GM12872 (cell line): Measurements from ENCODE around the gene PYM1.

Source experiments
- TF ChIP-seq, protein P1 (sequence below): IDR thresholded peaks from 3 replicates; pipeline ENCODE4 v1.5.1; 2011; ENCODE audit warnings: low read depth, mild to moderate bottlenecking, low read length, moderate library complexity; ENCODE audit not compliant: insufficient read depth

PYM1 gene

DNA sequence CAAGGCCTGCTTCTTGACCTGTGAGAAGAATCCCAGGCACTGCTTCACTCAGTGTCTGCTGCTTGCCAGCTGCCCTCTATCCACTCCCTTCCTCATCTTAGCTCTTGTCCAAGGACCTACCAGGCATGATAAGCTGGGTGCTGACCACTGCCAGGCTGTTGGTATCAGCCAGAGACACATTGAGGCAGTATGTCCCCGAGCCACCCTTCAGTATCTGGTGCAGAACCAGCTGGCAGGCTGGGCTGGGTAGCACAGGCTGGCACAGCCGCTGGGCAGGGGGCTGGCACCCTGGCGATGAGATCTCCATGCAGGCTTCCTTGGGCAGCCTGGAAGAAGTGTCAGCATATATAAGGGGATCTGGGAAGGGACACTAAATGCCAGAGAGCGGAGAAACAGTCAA lies 27.6 kb upstream of the PYM1 start:
- TF ChIP-seq, protein P1, sequence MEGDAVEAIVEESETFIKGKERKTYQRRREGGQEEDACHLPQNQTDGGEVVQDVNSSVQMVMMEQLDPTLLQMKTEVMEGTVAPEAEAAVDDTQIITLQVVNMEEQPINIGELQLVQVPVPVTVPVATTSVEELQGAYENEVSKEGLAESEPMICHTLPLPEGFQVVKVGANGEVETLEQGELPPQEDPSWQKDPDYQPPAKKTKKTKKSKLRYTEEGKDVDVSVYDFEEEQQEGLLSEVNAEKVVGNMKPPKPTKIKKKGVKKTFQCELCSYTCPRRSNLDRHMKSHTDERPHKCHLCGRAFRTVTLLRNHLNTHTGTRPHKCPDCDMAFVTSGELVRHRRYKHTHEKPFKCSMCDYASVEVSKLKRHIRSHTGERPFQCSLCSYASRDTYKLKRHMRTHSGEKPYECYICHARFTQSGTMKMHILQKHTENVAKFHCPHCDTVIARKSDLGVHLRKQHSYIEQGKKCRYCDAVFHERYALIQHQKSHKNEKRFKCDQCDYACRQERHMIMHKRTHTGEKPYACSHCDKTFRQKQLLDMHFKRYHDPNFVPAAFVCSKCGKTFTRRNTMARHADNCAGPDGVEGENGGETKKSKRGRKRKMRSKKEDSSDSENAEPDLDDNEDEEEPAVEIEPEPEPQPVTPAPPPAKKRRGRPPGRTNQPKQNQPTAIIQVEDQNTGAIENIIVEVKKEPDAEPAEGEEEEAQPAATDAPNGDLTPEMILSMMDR = no peak

DNA sequence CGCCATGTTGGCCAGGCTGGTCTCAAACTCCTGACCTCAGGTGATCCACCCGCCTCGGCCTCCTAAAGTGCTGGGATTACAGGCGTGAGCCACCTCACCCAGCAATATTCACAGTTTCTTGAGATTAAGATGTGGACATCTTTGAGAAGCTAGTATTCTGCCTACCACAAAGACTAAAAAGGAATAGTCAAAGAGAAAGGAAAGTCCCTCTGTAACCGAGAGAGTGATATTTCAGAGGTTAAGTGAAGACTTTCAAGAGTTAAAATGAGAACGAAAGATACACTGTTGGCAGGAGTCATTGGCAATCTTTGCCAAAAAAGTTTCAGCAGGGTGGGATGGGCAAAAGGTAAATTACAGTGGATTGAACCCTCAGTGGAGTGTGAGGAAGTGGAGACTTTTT lies 18.9 kb upstream of the PYM1 start:
- TF ChIP-seq, protein P1 = no peak

DNA sequence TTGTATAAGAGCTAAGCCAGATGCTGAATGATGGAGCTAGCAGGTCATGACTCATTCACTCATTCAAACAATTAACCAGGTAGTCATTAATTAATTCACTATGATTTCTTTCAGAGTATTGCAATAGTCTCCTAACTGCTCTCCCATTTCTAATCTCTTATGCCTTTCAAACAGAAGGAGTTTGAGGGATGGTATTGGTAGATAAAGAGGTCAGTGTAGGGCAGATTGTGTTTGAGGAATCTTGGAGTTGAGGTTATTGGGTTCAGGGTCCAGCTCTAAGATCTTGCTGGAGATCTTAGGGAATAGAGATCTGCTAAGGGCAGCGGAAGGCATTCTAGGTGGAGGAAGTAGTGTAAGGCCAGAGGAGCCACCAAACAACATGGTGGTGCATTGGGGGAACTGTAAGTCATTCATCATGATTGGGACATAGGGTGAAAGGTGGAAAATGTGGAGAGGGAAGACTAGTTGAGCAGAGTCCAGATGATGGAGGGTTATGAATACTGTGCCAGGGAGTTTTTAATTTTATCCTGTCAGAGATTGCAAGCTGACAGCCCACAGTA lies 15.0 kb upstream of the PYM1 start:
- TF ChIP-seq, protein P1 = no peak

DNA sequence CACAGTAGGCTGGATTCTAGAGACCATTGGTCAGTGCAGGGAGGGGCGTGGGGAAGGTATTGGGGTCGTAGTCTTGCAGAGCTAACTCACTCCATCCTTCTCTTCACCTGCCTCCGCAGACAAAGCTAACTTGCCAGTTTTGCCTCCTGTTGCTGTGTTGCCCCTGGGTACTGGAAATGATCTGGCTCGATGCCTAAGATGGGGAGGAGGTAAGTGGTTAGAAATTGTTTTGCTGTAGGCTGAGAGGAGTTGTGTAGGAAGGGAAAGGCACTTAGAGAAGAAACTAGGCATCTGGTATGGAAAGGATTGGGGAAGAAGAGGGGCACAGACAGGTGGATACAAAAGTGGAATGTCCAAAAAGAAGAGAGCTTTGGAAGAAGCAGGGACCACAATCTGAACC lies 14.4 kb upstream of the PYM1 start:
- TF ChIP-seq, protein P1 = no peak

DNA sequence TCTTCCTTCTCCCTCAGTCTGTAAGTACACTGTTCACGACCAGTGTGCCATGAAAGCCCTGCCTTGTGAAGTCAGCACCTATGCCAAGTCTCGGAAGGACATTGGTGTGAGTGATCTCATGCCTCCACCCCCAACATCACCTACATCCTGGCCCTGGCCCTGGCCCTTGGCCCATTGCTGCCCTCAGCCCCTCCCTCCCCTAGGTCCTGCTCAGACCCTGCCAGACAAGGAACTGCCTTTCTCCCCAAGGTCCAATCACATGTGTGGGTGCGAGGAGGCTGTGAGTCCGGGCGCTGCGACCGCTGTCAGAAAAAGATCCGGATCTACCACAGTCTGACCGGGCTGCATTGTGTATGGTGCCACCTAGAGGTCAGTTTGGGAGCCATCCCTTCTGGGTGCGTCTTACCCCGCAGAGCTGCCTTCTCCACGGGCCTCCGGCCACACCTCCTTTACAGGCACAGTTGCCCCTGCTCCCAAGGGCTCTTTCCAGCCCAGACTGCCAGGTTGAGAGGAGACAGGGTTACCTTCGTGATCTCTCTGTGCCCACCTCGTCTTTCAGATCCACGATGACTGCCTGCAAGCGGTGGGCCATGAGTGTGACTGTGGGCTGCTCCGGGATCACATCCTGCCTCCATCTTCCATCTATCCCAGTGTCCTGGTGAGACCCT lies 12.5 kb upstream of the PYM1 start:
- TF ChIP-seq, protein P1 = peak; percentile 96

DNA sequence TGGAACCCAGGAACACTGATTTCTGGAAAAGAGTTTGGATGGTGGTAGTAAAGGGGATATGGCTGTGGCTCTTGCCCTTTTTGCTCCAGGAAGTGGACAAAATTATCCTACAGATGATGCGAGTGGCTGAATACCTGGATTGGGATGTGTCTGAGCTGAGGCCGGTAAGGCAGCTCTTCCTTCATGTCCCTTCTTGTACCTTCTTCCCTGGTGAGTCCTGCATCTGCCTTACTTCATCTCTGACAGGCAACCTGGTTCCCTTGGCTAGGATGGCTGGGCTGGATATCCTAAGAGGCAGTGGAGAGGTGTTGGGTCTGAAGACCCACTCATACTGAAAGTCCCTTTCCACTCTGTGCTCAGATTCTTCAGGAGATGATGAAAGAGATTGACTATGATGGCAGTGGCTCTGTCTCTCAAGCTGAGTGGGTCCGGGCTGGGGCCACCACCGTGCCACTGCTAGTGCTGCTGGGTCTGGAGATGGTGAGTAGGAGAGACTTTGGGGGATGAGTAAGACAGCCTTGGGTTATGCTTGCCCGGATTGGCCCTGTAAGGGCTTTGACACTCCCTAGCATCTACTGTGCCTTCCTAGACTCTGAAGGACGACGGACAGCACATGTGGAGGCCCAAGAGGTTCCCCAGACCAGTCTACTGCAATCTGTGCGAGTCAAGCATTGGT lies 11.3 kb upstream of the PYM1 start:
- TF ChIP-seq, protein P1 = no peak

DNA sequence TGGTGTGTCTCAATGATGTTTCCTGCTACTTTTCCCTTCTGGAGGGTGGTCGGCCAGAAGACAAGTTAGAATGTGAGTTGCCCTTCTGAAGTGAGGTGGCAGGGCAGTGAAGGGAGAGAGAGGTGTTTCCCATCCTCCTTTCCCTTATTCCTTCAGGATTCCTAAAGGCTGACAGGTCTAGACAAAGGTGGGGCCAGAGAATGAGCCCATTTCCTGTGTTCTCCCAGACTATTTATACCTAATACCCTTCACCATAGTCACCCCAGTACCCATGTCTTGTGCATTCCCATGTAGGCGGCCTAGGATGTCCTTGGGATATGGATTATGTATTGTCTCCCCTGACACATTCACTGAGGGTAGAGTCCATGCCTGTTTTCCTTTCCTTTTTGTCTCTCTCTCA lies 10.3 kb upstream of the PYM1 start:
- TF ChIP-seq, protein P1 = no peak
